HG02571 (cell line): ENCODE data around the gene C1orf210.

Source experiments
- ATAC-seq: cut with Tn5 transposase; IDR thresholded peaks from one replicate; pipeline ENCODE4 v1.9.1; 2021; ENCODE audit warnings: mild to moderate bottlenecking, moderate library complexity; ENCODE audit not compliant: unreplicated experiment

The C1orf210 gene

DNA sequence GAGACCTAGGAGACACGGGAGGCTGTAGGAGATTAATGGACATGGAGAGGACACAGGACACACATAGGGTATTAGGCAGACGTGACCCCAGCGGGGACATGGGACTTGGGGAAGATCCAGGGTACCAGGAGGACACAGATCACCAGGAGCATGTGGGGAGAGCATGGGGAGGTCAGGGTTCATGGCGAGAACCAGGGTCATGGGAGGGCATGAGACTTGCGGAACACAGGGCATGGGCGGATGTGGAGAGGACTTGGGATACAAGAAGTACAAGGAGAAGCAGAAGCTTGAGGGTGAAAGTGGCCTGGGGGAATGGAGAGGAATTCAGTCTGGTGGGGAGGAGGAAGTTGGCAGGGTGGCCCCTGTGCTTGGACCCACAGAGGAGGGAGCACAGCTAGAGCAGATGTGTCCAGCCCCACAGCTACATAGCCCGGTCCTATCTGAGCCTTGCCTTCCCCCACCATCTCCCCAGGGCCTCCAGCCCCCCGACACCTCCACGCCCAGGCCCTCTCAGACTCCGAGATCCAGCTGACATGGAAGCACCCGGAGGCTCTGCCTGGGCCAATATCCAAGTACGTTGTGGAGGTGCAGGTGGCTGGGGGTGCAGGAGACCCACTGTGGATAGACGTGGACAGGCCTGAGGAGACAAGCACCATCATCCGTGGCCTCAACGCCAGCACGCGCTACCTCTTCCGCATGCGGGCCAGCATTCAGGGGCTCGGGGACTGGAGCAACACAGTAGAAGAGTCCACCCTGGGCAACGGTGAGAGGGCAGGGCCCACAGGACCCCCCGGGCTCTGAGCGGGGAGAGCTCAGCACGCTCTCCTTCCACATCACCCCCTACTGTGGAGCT, 27.5 kb upstream of the C1orf210 start:
- ATAC-seq: no peak

DNA sequence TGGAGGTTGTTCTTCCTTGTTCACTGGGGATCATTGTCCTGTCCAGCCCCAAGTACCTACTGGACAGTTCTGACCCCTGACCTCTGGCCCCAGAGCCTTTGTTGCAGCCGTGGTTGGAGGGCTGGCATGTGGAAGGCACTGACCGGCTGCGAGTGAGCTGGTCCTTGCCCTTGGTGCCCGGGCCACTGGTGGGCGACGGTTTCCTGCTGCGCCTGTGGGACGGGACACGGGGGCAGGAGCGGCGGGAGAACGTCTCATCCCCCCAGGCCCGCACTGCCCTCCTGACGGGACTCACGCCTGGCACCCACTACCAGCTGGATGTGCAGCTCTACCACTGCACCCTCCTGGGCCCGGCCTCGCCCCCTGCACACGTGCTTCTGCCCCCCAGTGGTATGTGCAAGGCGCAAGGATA, 26.8 kb upstream of the C1orf210 start:
- ATAC-seq: no peak

- ATAC-seq: no peak
These were observed 26.1 kb upstream of the C1orf210 start for GRCh38 chr1:43311521-43311920.

- ATAC-seq: no peak
These were observed 24.1 kb upstream of the C1orf210 start for GRCh38 chr1:43309405-43310025.

DNA sequence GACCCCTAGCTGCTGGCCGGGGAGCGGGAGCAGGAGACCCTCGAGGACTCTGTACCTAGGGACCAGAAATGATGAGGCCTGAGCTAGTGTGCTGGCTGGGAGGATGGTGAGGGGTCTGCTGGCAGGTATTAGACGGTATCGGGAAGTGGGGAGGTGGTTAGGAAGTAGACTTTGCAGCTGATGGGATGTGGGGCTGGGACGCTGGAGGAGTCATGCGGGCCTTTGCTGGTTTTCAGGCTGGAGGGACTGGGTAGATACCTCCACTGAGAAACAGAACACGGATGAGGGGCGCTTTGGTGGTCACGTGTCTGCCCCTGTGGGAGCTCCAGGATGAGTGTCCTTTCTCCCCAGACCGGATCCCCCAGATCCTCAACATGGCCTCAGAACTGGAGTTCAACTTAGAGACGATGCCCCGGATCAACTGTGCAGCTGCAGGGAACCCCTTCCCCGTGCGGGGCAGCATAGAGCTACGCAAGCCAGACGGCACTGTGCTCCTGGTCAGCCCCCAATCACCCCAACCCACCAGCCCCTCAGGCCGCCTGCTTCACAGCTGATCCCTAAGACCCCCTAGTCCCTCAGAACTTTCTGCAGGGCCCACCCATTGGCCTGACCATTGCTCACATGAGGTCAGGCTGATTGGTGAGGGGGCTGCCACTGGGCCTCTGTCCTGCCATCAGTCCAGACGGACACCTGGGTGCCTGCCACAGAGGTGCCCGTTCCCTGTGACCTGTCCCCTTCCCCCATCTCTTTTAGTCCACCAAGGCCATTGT, 23.4 kb upstream of the C1orf210 start:
- ATAC-seq: no peak

DNA sequence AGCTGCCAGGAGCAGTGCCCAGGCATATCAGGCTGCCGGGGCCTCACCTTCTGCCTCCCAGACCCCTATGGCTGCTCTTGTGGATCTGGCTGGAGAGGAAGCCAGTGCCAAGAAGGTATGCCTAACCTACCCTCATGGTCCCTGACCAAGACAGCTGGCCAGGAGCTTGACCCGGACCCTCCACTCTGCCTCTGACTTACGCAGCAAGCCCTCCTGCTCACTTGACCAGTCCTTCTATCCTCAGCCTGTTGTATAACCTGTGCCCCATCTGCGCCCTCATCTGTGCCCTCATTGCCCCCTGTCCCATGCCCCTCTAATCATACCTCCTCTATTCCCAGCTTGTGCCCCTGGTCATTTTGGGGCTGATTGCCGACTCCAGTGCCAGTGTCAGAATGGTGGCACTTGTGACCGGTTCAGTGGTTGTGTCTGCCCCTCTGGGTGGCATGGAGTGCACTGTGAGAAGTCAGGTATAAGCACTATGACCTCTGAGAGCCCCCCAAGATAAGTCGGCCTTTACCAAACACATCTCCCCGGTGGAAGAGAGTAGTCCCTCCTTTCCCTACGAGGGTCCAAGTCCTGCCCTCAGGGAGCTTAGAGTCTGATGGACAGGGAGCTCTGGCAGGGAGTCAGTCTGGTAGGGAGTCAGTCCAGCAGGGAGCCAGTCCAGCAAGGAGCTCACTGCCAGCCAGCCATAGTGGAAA, 22.2 kb upstream of the C1orf210 start:
- ATAC-seq: no peak

- ATAC-seq: no peak
These were observed 21.5 kb upstream of the C1orf210 start for GRCh38 chr1:43306688-43307457.

DNA sequence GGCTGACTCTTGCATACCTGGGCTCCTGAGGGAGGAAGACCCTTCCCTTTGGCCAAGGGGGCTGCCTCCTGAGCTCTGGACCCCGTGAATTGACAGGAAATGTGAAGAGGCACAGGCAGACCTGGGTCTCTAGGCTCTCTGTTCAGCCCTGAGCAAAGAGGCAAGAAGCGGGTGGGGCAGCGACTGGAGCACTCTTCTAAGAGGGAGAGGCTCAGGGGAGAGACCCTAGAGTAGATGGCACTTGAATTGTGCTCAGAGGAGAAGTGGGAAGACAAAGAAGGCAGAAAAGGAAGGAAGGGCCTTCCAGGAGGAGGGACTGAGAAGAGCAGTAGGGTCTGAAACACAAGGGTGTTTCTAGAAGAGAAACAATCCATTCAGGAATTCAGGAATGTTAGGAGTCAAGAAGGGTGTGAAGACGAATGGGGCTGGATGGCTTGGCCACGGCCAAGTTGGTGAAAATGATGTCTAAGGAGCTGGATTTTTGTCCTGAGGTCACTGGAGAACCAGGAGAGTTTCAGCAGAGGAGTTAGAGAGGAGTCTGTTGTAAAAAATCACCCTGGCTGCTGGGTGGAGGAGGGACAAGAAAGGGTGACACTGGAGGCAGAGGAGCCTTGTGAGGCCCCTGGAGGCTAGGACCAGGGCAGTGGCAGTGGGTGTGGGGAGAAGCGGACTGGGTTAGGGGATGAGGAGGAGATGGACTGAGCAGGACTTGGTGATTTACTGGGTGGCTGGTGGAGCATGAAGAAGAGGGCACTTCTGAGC, 20.7 kb upstream of the C1orf210 start:
- ATAC-seq: no peak

GRCh38 chr1:43305461-43305860, 20.1 kb upstream of the C1orf210 start:
- no peak for ATAC-seq

- no peak for ATAC-seq
These were observed 19.5 kb upstream of the C1orf210 start for GRCh38 chr1:43304771-43305300.

DNA sequence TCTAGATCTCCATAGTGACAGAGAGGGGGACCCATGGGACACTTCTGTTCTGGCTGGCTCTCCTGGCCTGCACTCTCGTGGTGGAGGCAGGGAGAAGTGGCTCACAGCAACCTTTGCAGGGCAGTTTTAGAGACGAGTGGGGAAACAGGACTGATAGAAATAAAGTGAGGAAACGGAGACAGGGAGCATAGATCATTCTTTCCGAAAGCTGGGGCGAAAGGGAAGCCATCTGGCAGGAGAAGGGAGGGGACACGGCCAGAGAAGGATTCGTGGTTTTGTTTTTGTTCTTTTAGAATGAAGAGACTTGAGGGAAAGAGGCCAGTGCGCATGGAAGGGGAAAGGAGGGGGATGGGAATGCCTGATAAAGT, 18.9 kb upstream of the C1orf210 start:
- no peak for ATAC-seq

DNA sequence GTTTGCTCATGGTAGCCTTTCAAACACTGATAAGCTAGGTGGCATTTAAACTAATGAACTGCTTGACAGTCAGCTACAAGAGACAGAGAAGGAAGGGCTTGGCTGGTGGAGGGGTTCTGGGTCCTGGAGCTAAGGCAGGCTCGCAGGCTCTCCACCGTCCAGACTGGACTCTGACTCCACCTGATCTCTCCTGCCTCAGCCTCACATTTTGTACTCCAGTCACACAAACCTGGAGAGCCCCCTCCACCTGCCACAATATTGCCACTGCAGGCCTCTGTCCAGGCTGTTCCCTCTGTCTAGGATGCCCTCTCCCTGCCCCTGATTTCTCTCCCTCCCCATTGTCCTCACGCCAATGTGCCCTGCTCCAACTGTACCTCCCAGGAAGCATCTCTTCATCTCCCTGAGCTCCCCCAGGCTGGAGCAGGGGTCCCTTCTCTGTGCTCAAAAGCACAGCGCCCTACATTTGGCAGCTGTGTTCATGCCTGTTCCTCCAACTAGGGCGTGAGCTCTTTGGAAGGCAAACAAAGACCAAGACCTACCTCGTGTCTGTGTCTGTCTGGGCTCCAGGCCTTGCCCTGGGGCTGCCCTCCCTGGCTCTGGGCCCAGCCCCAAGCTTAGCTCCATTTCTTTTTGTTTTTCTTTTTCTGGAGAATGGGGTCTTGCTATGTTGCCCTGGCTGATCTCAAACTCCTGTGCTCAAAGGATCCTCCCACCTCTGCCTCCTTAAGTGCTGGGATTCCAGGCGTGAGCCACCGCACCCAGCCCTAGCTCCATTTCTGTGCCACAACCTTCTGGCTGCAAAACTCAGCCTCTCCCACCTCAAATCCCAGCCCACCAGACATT, 18.3 kb upstream of the C1orf210 start:
- ATAC-seq: no peak

DNA sequence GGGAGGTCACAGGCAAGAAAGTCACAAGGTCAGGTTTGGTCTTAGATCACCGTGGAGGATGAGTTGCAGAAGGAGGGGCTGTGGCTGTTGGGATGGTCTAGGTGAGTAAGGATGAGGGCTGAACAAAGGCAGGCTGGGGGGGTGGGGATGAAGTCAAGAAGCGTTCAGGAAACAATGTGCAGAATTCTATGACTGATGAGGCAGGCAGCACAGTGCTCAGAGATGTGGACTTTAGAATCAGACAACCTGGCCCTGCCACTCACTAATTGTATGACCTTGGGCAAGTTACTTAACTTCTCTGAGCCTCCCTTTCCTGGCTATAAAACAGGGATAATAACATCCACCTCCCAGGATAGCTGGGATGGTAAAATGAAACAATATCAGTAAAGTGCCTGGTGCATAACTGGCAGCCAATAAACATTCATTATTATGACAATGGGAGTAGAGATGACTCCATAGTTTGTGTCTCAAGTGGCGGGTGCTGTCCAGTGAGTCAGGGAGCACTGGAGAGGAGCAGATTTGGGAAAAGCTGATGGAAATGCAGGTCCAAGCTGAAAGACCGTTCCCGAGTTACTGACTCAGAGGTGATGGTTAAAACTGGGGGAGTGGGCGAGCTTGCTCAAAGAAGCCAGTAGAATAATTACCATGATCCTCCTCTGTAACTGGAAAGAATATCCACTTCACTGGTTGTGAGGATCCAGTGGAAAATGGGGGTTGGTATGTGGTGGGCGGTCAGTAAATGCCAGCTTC, 17.5 kb upstream of the C1orf210 start:
- no peak for ATAC-seq

DNA sequence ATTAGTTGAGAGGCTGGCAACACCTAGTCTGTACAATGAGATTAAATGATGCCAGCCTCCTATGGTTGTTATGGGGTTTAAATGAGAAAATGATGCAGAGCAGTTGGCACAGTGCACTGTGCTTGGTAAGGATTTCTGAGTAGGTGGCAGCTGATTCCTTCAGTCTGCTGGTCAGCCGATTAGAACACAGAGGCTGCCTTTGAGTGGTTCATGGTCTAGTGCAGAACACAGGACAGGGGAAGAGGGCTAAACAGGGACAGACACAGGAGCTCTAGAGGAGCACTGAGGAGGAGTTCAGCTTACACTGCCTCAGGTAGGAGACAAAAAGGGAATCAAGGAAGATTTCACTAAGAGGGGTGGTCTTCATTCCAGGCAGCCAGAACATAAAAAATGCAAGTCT, 16.8 kb upstream of the C1orf210 start:
- ATAC-seq: no peak

GRCh38 chr1:43300378-43301094, 15.2 kb upstream of the C1orf210 start, which contains the start of gene TIE1:
Gene TIE1 (plus strand): TSS chr1:43300982. CDS start chr1:43301072, 90 bp downstream.
- no peak for ATAC-seq

DNA sequence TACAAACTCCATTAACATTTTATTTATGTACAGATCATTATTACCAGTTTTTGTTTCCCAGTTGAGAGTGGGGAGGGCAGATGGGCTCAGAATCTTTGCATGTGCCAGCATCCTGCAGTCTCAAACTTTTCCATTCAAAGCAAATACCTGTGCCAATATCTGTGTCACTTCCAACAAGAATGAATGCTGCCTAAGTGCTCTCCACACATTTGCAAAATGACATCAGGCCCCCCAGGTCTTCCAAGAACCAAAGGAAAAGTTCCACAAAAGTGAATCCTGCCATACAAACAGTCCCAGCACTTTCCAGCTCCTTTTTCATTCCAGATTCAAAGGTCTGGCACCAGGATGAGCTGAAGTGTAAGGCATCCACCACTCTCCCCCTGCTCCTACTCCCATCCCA, 13.7 kb upstream of the C1orf210 start:
- ATAC-seq: no peak

GRCh38 chr1:43298055-43298454, 12.7 kb upstream of the C1orf210 start:
- no peak for ATAC-seq
